NB4 (cell line): Measurements from ENCODE around the gene BFSP1.

Source experiments
- DNase-seq: peaks from one replicate; pipeline ENCODE4 v3.0.0; 2010; ENCODE audit warnings: low read depth
- H3K4me3 ChIP-seq: one replicate; pipeline ENCODE4 v1.5.1; 2011; ENCODE audit warnings: mild to moderate bottlenecking, low read depth, low read length, moderate library complexity
- MYC ChIP-seq: IDR thresholded peaks from 2 replicates; pipeline ENCODE4 v1.6.1; 2011; ENCODE audit warnings: low read depth, low read length
- POLR2A ChIP-seq: IDR thresholded peaks from 2 replicates; pipeline ENCODE4 v1.6.1; 2011; ENCODE audit warnings: mild to moderate bottlenecking; ENCODE audit not compliant: insufficient read length; ENCODE audit errors: extremely low read depth
- TF ChIP-seq, protein P1 (sequence below): IDR thresholded peaks from 2 replicates; pipeline ENCODE4 v1.6.1; 2011; ENCODE audit warnings: low read depth, low read length
- TF ChIP-seq, protein P2 (sequence below): IDR thresholded peaks from one replicate; pipeline ENCODE4 v1.5.1; 2012; ENCODE audit warnings: low read depth, low read length

The BFSP1 gene

DNA sequence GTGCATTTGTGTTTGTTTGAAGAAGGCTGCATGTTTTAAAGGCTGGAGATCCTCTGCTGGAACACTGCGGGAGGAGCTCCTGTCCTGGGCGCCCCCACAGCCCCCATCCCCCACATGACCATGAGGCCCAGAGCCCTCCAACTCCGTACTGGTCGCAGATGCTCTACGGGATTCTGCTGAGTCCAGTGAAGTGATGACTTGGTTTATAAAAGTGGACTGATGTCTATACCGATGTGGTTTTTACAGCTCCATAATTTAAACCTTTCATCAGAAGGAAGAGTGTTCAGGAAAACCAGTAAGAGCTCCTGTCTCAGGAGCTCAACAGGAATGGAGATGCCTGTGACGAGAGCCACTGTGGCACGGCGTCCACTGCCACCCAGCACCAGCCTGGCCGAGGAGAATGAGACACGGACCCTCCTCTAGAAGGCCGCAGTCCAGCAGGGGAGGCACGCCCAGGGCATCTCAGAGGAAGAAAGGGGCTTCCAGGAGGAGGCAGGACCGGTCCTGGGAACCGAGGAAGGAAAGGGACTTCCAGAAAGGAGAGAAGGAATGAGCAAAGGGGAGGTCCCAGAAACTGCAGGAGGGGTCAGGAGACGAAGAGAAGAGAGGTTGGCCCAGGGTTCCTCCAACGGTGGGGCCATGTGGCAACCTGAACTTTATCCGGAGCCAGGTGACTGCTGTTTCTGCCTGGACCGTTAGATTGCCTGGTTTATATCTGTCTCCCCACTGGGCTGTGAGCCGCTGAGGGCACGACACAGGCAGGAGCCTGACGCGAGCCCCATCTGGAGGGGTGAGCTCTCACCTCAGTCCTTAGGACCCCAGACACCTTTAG, 26.9 kb downstream of the BFSP1 start:
- peak overlapping the region; percentile 62 for H3K4me3 ChIP-seq
- DNase-seq, result no peak
- no peak for TF ChIP-seq POLR2A

DNA sequence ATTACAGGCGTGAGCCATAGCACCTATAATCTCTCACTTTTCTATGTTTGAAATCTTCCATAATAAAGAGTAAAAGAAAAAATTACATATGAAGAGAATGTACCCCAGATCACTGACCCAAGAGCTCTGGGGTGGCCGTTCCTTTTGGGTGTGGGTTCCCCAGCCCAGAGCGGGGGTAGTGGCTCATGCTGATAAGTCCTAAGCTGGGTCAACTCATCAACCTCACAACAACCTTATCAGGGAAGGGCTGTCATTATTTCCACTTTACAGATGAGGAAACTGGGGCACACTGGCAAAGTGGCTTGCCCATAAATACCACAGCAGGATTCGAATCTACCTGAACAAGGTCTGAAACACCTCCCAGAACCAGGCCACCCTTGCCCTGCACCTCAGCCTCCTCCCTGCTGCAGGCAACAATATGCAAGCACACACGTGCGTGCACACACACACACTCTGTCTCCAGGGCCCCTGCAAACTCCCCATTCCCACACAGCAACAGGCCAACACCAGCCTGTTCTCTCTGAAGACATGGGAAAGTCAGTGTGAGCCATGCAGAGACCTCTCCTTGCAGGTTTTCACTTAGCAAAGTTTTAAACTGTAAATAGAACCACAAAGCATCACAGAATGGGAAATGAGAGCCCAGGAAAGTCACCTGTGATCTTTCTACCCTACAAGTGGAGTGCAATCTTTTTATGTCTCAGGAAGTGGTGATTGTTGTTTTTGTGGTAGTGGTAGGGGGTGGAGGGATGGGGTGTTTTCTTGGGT, 27.7 kb downstream of the BFSP1 start:
- H3K4me3 ChIP-seq, result no peak overlapping the region
- TF ChIP-seq POLR2A, result no peak
- TF ChIP-seq, protein P1, sequence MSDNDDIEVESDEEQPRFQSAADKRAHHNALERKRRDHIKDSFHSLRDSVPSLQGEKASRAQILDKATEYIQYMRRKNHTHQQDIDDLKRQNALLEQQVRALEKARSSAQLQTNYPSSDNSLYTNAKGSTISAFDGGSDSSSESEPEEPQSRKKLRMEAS, result no peak
- TF ChIP-seq MYC, result no peak
- TF ChIP-seq, protein P2, sequence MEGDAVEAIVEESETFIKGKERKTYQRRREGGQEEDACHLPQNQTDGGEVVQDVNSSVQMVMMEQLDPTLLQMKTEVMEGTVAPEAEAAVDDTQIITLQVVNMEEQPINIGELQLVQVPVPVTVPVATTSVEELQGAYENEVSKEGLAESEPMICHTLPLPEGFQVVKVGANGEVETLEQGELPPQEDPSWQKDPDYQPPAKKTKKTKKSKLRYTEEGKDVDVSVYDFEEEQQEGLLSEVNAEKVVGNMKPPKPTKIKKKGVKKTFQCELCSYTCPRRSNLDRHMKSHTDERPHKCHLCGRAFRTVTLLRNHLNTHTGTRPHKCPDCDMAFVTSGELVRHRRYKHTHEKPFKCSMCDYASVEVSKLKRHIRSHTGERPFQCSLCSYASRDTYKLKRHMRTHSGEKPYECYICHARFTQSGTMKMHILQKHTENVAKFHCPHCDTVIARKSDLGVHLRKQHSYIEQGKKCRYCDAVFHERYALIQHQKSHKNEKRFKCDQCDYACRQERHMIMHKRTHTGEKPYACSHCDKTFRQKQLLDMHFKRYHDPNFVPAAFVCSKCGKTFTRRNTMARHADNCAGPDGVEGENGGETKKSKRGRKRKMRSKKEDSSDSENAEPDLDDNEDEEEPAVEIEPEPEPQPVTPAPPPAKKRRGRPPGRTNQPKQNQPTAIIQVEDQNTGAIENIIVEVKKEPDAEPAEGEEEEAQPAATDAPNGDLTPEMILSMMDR, result no peak
- no peak for DNase-seq

DNA sequence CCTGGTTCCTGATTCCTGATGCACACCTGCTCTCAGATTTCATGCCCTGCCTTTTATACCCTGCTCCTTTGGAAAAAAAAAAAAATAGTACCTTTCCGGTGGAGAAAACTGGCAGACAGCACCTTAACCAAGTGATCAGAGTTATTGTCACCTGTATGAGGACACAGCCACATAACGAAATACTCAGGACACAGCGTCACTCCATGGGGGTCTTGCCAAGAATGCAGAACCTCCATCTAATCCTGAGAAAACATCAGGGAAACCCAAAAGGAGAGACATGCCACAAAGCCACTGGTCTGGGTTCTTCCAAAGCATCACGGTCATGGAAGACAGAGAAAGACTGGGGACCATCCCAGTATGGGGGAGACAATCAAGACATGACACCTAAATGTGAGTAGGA, 29.1 kb downstream of the BFSP1 start:
- H3K4me3 ChIP-seq, result no peak overlapping the region
- no peak for DNase-seq
- TF ChIP-seq MYC (no peak), POLR2A (no peak)
- TF ChIP-seq, protein P1, result no peak
- TF ChIP-seq, protein P2, result no peak

DNA sequence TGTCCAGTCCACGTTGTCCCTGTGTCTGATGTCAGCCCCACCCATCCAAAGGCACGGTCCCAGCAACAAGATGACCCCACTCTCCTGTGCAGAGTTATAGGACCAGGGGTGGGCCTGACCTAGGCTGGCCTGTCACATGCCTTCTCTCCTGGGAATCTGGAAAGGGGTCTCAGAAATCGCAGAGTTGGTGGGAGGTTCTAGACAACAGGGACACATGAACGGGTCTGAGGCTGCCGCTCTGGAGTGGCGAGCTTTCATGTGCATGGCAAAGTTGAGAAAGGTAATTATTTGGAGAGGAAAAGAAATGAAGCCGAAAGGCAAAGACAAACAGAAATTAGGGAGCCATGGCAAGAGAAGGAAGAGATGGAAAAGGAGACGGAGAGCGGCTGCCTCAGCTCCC, 29.5 kb downstream of the BFSP1 start:
- DNase-seq, result no peak
- TF ChIP-seq MYC, result no peak
- TF ChIP-seq, protein P1, result no peak
- no peak overlapping the region for H3K4me3 ChIP-seq

DNA sequence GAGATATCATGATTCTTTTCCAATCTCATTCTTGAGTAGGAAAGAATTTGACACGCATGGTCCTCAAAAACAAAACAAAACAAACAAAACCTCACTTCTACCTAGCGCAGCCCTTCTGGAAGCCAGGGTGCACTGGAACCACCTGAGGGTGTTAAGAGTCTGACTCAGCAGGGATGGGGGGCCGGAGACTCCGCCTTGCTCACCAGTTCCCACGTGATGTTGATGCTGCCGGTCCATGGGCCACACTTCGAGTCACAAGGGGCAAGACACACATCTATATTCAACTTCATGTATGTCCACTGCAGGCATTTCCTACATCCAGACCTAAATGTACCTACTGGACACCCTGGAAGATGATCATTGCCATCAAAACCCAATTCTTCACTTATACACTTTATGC, 30.4 kb downstream of the BFSP1 start:
- no peak overlapping the region for H3K4me3 ChIP-seq
- TF ChIP-seq, protein P1, result no peak
- TF ChIP-seq POLR2A, result no peak
- TF ChIP-seq, protein P2, result no peak
- TF ChIP-seq MYC, result no peak
- DNase-seq, result no peak

DNA sequence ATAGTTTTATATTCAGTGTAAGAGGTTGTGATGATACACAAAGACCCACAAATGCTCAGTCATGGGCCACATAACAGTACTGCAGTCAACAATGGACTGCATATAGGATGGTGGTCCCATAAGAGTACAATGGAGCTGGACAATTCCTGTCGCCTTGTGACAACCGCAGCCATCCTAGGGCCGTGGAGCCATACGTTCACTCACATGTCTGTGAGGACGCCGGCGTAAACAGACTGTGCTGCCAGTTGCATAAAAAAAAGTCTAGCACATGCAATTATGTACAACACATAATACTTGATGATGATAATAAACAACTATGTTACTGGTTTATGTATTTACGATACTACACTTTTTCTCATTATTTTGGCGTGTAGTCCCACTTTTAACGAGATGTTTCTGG, 30.9 kb downstream of the BFSP1 start:
- TF ChIP-seq POLR2A, result no peak
- TF ChIP-seq, protein P2, result no peak
- no peak for TF ChIP-seq MYC
- TF ChIP-seq, protein P1, result no peak
- H3K4me3 ChIP-seq, result no peak overlapping the region
- no peak for DNase-seq
